Astrocyte (in vitro differentiated cells and primary cell): ENCODE results near the gene ZNF438.

Source experiments
- EZH2 ChIP-seq: IDR thresholded peaks from 2 replicates; pipeline ENCODE4 v1.6.1; 2012; ENCODE audit warnings: mild to moderate bottlenecking, low read length, inconsistent platforms; ENCODE audit not compliant: insufficient read depth
- TF ChIP-seq, protein P1 (sequence below): IDR thresholded peaks from 2 replicates; pipeline ENCODE4 v1.5.1; 2011; ENCODE audit warnings: low read depth, mild to moderate bottlenecking, inconsistent platforms, low read length, moderate library complexity; ENCODE audit not compliant: insufficient read depth

GRCh38 chr10:31028081-31028480, 3.6 kb downstream of the ZNF438 start:
- TF ChIP-seq EZH2: no peak
- TF ChIP-seq, protein P1, sequence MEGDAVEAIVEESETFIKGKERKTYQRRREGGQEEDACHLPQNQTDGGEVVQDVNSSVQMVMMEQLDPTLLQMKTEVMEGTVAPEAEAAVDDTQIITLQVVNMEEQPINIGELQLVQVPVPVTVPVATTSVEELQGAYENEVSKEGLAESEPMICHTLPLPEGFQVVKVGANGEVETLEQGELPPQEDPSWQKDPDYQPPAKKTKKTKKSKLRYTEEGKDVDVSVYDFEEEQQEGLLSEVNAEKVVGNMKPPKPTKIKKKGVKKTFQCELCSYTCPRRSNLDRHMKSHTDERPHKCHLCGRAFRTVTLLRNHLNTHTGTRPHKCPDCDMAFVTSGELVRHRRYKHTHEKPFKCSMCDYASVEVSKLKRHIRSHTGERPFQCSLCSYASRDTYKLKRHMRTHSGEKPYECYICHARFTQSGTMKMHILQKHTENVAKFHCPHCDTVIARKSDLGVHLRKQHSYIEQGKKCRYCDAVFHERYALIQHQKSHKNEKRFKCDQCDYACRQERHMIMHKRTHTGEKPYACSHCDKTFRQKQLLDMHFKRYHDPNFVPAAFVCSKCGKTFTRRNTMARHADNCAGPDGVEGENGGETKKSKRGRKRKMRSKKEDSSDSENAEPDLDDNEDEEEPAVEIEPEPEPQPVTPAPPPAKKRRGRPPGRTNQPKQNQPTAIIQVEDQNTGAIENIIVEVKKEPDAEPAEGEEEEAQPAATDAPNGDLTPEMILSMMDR: no peak
